Nasal cavity respiratory epithelium epithelial cell of viscerocranial mucosa (primary cell): Measurements from ENCODE around the gene P2RX1. TPM values are rescaled to one million over a fixed set of nuclear protein-coding genes. Genes with fewer than 3 reads are reported as not detected.

Experiments used
- total RNA-seq: library from RNA; depleted of rRNA; stranded (reverse); fragments of >200 nt; gene quantifications from 2 replicates; pipeline ENCODE4 v1.2.3, GENCODE V29; 2014

Gene P2RX1
- total RNA-seq: not detected in 2 replicates

DNA sequence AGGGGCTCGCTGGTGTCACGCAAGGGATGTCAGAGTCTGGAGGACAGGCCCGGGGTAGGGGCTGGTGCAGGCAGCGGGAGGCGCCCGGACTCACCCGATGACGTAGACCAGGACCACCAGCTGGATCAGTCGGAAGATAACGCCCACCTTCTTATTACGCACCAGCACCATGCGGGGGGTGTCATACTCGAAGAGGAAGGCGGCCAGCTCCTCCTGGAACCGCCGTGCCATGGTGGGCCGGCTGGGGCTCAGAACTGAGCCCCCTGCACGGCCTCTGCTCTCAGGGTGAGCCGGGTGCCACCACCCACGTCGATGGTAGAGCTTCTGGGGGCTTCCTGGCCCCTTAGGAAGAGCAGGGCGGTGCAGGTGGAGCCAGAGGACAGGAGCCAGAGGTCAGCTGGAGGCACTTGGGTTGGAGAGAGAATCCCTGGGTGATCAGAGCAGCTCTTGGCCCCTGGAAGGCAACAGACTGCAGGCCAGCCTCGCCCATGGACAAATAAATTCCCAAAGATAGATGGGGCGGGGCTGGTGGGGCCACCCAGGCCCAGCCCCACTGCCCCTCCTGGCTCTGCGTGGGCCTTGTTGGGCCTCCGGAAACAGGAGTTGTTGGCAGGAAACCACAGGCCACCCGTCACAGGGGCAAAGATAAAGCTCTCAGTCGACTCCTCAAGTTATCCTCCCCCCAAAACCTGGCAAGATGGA is at the start of gene P2RX1:
Gene P2RX1, minus strand, starts transcription at position 471 of the 702 bp plus-strand sequence. Its CDS starts 240 bp downstream, at position 231.

DNA sequence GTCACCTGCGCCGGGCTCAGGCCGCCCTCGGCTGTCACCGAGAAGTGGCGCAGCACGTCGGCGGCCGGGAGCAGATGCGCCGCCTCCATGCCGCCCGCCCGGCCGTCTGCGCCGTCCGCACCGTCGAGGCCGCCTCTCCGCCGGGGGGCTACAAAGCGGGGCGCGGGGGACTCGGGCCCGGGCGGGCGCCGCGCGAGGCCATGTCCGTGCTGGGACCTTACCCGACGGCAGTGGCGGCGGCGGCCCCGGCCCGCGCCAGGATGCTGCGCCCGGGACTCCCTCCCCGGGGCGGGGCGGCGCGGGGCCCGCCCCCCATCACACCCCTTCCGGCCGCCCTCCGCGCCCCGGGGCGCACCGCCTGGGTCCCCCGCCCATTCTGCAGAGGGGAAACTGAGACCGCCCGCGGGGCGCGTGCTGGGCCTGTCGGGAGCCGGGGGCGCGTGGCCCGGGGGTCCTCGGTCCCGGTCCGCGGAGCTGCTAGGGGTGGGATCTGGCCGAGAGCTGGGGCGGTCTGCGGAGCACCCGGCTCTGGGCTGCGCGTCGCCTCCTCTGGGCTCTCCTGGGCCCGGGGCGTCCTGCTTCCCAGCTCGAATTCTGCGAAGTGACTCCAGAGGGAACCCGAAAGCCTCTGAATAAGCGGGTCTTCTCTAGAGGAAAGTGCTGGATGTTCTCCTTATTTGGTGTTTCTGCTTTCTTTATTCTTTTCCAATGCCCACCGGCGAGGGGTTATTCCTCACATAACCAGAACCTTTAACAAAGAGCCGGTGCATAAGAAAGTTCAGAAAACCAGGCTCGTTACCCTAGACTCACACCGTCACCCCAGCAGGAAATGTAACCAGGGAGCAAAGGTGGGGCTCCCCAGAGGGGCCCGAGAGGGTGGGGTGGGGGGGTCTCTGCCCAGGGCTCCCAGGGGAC is 48.2 kb upstream of the P2RX1 start, which contains the start of gene ATP2A3:
Gene ATP2A3, minus strand, starts transcription at position 235 of the 915 bp plus-strand sequence. Its CDS starts 146 bp downstream, at position 89.

DNA sequence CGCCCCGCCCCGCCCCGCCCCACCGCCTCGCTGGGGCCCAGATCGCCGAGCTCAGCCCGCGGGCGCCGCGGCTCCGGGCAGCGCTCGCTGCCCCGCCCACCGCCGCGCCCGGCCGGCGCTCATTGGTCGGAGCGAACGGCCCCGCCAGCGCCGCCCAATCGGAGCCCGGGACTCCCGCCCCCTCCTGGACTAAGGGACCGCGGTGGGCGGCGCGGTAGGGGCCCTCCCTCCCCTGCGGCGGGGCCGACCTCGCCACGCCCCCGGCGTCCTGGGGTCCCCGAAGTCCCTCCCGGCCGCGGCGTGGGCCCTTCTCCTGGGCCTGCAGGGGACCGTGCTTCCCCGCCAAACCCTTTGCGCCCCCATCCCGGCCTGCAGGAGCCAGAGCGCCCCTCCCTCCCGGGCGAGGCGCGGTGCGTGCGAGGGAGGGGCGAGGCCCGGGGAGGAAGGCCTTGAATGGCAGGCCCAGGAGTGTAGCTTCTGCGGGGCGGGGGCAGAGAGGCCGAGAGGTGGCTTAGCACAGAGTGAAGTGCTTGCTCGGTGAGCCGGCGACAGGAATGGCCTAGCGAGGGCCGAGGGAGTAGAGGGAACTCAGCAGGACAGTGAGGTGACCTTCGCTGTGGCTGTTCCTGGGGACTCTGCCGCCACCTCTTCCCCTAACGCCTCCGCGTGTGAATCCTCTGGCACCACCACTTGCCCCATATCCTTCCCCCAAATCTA is 23.1 kb downstream of the P2RX1 start, which contains the start of gene CAMKK1:
Gene CAMKK1, minus strand, starts transcription at position 51 of the 717 bp plus-strand sequence. CDS start 7,366 bp downstream, outside the sequence.

Other genes with a start within 250 kb of the P2RX1 start
- gene TAX1BP3, start 247.9 kb downstream of the P2RX1 start, total RNA-seq: 150 and 163 TPM in 2 replicates
- gene EMC6, start 247.7 kb downstream of the P2RX1 start, total RNA-seq: 12.0 and 26.3 TPM in 2 replicates
- 1.4 and 4.3 TPM in 2 replicates for gene P2RX5, start 220.3 kb downstream of the P2RX1 start, total RNA-seq
- gene HASPIN, start 192.6 kb downstream of the P2RX1 start, total RNA-seq: 0.34 and 0.50 TPM in 2 replicates
- 10.9 and 23.2 TPM in 2 replicates for gene ITGAE, start 115.3 kb downstream of the P2RX1 start, total RNA-seq
- gene NCBP3, start 70.2 kb downstream of the P2RX1 start, total RNA-seq: 15.0 and 32.6 TPM in 2 replicates
- gene CAMKK1, start 23.4 kb downstream of the P2RX1 start, total RNA-seq: 1.4 and 4.1 TPM in 2 replicates
- under 0.01 and 0.28 TPM in 2 replicates for gene ATP2A3, start 48.0 kb upstream of the P2RX1 start, total RNA-seq
- gene ZZEF1, start 226.6 kb upstream of the P2RX1 start, total RNA-seq: 26.7 and 40.1 TPM in 2 replicates
- gene CYB5D2, start 226.7 kb upstream of the P2RX1 start, total RNA-seq: 10.8 and 14.4 TPM in 2 replicates